Endothelial cell of umbilical vein (primary cell): Measurements from ENCODE around the gene MIB2.
"Not testable (repeated sequence)": the region's sequence is repeated elsewhere in the genome, so short reads cannot be mapped to it uniquely, and the experiment has no call there.

Experiments
- EZH2 ChIP-seq: IDR thresholded peaks from 2 replicates; pipeline ENCODE4 v1.6.1; 2012; ENCODE audit warnings: borderline replicate concordance, low read depth, mild to moderate bottlenecking, moderate library complexity, low read length, inconsistent platforms; ENCODE audit not compliant: severe bottlenecking
- JUN ChIP-seq: IDR thresholded peaks from 2 replicates; pipeline ENCODE4 v1.6.1; 2011; ENCODE audit warnings: borderline replicate concordance, low read depth; ENCODE audit not compliant: insufficient read length, insufficient read depth
- MYC ChIP-seq: IDR thresholded peaks from one replicate; pipeline ENCODE4 v1.6.1; 2011; ENCODE audit warnings: mild to moderate bottlenecking, low read depth, low read length
- POLR2A ChIP-seq: IDR thresholded peaks from 2 replicates; pipeline ENCODE4 v1.6.1; 2012; ENCODE audit warnings: low read depth, mild to moderate bottlenecking, control low read depth, low read length
- POLR2AphosphoS5 ChIP-seq: IDR thresholded peaks from 2 replicates; pipeline ENCODE4 v1.6.1; 2012; ENCODE audit warnings: low read depth, mild to moderate bottlenecking, control low read depth, low read length, moderate library complexity; ENCODE audit not compliant: insufficient read depth
- TF ChIP-seq, protein P1 (sequence below), 2 donors: IDR thresholded peaks; 1 replicate in 1 of 2; 2 replicates in 1 of 2; pipeline ENCODE4 v1.5.1; 2011; ENCODE audit warnings: low read length in 2 of 2, mild to moderate bottlenecking in 2 of 2, moderate library complexity in 2 of 2, control low read depth in 1 of 2, inconsistent platforms in 1 of 2, low read depth in 1 of 2; ENCODE audit not compliant: insufficient read depth in 1 of 2; ENCODE audit errors: extremely low read depth in 1 of 2
- TF ChIP-seq, protein P2 (sequence below): IDR thresholded peaks from 2 replicates; pipeline ENCODE4 v1.6.1; 2011; ENCODE audit not compliant: insufficient read depth, insufficient read length

DNA sequence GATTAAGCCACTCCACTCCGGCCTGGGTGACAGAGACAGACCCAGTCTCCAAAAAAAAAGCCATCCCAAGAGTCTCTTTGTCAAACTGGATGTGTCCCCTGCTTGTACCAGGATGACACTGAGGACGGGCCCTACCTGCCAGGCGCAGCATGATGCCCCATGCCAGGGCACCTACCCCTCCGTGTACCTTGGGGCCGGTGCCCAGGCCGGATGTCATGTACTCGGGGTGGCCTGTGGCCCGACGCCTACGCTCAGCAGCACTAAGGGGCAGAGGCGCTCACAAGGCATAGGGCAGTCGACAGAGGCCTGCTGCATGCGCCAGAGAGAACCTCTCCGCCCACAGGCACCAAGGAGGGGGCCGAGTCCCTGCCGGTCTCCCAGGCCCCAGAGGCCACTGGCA lies 24.1 kb downstream of the MIB2 start:
- not testable (repeated sequence) for TF ChIP-seq POLR2AphosphoS5, POLR2A, JUN, MYC, EZH2
- TF ChIP-seq, protein P1, sequence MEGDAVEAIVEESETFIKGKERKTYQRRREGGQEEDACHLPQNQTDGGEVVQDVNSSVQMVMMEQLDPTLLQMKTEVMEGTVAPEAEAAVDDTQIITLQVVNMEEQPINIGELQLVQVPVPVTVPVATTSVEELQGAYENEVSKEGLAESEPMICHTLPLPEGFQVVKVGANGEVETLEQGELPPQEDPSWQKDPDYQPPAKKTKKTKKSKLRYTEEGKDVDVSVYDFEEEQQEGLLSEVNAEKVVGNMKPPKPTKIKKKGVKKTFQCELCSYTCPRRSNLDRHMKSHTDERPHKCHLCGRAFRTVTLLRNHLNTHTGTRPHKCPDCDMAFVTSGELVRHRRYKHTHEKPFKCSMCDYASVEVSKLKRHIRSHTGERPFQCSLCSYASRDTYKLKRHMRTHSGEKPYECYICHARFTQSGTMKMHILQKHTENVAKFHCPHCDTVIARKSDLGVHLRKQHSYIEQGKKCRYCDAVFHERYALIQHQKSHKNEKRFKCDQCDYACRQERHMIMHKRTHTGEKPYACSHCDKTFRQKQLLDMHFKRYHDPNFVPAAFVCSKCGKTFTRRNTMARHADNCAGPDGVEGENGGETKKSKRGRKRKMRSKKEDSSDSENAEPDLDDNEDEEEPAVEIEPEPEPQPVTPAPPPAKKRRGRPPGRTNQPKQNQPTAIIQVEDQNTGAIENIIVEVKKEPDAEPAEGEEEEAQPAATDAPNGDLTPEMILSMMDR (IDR thresholded peaks at IDR 0.05; ENCODE audit: extremely low read depth in 1 of 2, insufficient read depth in 1 of 2, low read depth in 1 of 2, low read length in 2 of 2): not testable (repeated sequence)
- TF ChIP-seq, protein P2, sequence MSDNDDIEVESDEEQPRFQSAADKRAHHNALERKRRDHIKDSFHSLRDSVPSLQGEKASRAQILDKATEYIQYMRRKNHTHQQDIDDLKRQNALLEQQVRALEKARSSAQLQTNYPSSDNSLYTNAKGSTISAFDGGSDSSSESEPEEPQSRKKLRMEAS: not testable (repeated sequence)
